Inferior parietal cortex (tissue), 1 donor: ENCODE measurements around the gene ALG12.

Experiments used
- DNase-seq: peaks from one replicate; pipeline ENCODE4 v3.0.0-alpha.2; 2016; ENCODE audit errors: extremely low spot score

Gene ALG12

GRCh38 chr22:49917974-49918910, at the start of gene ALG12, which contains the start of gene CRELD2:
ALG12 (minus strand) TSS chr22:49918438; CDS start chr22:49913765, 4,673 bp downstream.
CRELD2 (plus strand) TSS chr22:49918634; CDS start chr22:49918770, 136 bp downstream.
- DNase-seq = peak; percentile 90

GRCh38 chr22:49967706-49968208, 49.5 kb upstream of the ALG12 start:
- DNase-seq = no peak

GRCh38 chr22:49966774-49967705, 48.8 kb upstream of the ALG12 start:
- DNase-seq = no peak

GRCh38 chr22:49966041-49966773, 48.0 kb upstream of the ALG12 start:
- no peak for DNase-seq

GRCh38 chr22:49965091-49966040, 47.1 kb upstream of the ALG12 start:
- DNase-seq = no peak

GRCh38 chr22:49964136-49965090, 46.2 kb upstream of the ALG12 start:
- no peak for DNase-seq

- DNase-seq = no peak
Measured at GRCh38 chr22:49963647-49964026, 45.4 kb upstream of the ALG12 start.

GRCh38 chr22:49962751-49963646, 44.8 kb upstream of the ALG12 start:
- no peak for DNase-seq

- peak; percentile 56 for DNase-seq
Measured at GRCh38 chr22:49962012-49962750, 43.9 kb upstream of the ALG12 start.

GRCh38 chr22:49961601-49962011, 43.4 kb upstream of the ALG12 start:
- no peak for DNase-seq

- DNase-seq = no peak
Measured at GRCh38 chr22:49961005-49961600, 42.9 kb upstream of the ALG12 start.

GRCh38 chr22:49960159-49961004, 42.1 kb upstream of the ALG12 start, which contains the start of gene PIM3:
PIM3 (plus strand) TSS chr22:49960772; CDS start chr22:49960948, 176 bp downstream.
- peak; percentile 98 for DNase-seq

- no peak for DNase-seq
Measured at GRCh38 chr22:49959782-49960158, 41.5 kb upstream of the ALG12 start.

GRCh38 chr22:49958931-49959781, 40.9 kb upstream of the ALG12 start:
- no peak for DNase-seq
